T follicular helper cell (primary cell): ENCODE measurements around the gene NTN1.

Experiments
- DNase-seq: peaks from one replicate; pipeline ENCODE4 v3.0.0-alpha.2; 2020; ENCODE audit warnings: low read depth

The NTN1 gene

DNA sequence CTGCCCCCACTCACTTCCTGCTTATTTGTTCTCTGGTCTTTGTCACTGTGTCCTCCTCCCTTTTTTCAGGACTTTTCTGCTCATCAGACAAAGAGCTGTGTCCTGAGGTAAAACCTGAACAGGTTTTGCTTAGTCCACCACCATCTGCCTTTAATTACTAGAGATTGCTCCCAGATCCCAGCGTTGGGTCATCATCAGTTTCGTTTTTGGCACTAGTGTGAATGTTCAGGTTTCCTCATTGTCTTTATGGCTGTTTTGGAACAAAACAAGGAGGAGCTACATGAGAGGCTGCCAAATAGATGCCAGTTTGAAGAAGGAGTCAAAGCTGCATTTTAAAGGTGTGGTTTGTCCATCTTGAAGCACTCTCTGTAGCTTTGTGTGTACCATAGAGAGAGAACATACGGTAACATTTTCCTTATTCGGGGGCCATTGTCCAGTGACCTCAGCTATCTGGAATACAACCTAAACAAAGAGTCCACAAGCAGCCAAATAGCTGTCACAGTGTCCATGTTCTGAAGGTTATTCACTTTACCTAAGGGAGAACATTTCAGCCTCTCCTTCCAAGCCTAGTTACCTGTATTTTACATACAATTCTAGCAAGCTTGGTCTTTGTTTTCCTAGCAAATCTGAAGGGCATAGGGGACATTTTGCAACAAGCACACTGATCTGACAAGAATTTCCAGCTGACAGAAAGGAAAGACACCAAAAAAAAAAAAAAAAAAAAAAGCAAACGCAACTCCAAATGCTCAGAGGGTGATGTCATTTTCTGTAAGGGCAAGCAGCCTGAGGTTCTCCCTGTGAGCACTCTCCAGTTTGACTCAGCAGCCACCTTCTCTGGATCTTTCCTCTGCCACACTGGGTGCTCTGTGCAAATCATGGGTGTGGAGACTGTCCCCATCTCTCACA lies 196.1 kb downstream of the NTN1 start:
- no peak for DNase-seq

DNA sequence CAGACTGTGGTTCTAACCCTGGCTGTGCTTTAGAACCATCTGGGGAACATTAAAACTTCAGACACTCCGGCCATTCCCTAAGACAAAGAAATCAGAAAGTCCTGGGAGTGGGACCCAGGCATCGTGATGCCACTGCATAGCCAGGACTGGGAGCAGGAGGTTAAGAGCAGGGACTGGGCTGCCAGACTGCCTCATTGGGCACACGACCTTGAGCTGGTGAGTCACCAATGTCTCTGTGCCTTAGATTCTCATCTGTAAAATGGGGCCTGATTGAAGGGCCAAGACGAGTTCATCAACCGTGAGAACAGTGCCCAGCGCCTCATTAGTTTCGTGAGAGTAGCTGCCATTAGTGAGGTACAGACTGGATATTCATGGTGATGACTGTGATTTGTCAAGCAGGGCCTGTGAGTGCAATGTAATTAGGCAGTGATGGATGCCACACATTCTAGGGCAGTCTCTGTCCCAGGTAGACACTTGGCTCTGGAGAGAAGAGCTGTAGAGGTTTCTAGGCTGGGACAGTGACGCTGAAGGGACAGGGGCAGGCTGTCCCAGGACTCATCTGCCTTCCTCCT lies 196.8 kb downstream of the NTN1 start:
- no peak for DNase-seq

DNA sequence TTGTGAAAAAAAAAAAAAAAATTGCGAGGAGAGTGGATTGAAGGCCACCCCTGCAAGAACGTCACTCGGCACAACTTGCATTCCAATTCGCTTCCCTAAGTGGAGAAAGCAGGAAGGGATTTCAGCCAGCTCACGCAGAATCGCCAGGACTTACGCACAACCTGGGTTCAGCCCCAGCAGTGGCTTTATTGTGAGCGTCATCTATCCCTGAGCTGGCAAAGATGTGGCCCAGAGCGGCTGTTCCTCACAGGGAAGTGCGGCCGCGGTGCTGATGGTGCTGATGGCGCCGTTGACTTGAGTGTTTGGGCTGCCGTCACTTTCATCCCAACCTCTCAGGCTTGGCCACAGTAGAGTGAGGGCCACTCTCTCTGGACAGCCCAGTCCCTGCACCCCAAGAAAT lies 197.6 kb downstream of the NTN1 start:
- no peak for DNase-seq

DNA sequence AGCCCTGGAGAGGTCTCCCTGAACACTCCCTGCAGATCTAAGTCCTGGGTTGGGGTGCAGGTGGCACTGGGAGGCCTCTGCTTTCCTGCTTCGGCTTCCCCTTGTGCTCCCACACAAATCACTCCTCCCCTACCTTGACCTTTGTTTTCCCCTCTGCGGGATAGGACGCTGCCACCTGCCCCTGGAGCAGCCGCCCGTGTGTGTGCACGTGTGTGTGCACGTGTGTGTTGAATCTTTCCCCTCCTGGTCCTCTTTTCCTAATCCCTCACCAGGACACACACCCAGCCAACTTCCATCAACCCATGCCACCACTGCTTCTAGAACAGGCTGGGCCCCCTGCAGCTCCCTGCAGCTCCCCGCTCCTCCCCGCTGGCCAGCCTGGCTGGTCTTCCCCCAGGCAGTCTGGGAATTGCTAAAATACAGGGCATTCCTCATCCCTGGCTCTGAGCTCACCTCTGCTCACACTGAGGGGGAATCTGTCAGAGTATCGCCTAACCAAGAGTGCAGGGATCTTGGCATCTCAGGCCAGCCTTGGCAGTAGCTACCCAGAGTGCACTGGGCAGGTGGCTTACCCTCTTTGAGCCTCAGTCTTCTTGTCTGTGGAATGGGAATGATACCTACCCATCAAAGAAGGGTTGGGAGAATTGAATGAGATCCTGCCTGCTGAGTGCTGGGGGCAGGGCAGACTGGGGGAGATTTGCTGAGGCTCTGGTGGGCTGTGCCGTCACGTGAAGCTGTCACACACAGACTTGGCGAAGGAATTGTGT lies 198.5 kb downstream of the NTN1 start:
- no peak for DNase-seq

DNA sequence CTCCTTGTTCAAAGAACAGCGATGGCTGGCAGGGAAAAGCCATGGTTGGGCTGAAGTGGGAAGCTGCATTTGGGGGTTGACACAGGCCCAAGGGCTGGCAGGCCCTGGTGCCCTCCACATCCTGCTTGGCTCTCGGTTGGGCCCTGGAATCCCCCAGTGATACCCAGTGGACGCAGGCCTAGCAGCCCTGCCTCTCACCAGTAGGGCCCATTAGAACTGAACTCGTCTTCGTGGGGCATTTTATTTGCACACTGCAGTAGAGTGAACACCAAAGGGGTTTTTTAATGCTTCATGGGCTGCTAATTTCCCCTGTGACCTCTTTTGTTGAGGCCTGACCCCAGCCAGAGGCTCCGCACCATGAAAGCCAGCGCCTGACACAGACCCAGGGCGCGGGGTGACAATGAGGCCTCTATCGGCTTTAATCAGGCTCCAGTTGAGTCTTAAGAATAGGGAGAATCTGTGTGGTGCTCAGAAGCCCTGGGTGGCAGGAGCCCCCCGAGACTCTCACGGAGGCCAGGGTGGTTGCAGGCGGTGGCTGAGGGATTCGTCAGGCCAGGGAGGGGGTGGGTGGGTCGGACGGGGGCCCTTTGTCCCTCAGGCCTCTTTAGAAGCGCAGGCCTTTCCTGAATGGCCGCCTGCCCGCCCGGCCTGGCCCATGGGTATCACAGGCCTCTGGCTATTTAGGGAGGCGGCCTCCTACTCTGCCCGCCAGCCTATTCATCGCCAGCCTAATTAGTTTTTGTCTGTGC lies 199.3 kb downstream of the NTN1 start:
- no peak for DNase-seq

DNA sequence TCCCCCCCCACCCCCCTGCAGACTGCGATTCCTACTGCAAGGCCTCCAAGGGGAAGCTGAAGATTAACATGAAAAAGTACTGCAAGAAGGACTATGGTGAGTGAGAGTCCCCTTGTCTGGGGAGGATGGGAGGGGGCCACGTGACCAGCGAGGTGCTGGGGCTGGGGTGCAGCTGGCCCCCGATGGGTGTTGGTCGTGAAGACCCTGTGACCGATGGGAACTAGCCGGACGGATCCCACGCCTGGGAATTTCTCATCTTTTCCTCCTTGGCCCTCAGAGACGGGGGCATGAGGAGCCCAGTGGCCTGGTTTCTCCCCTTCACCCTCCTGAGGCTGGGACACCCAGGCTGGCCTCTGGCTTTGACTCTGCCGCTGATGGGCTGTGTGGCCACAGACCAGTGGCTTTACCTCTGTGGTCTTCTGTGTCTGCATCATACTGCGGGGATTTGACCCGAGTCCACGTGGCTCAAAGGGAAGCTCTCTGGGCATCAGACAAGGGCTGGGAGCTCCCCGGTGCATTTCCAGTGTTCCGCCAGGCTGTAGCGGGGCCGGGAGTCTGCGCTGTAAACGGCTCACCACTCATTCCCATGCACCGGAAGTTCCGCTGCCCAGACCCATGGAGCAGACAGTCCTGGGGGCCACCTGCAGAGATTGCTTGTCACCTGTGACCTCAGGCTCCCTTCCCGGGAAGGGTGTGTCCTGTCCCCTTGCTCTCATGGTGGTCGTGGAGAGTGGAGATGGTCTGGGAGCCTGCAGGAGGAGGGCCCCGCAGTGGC lies 200.0 kb downstream of the NTN1 start:
- no peak for DNase-seq

DNA sequence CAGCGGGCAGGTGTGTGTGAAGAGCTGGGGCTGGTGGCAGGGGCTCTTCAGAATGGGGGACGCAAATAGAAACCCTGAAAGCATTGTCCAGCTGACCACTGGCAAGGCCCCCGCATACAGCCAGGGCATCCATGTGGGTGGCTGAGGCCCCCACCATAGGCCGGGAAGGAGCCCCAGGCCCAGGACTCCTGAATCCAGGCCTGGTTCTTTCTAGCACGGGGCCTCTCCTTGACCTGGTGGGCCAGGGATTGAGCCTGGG lies 200.5 kb downstream of the NTN1 start:
- no peak for DNase-seq

DNA sequence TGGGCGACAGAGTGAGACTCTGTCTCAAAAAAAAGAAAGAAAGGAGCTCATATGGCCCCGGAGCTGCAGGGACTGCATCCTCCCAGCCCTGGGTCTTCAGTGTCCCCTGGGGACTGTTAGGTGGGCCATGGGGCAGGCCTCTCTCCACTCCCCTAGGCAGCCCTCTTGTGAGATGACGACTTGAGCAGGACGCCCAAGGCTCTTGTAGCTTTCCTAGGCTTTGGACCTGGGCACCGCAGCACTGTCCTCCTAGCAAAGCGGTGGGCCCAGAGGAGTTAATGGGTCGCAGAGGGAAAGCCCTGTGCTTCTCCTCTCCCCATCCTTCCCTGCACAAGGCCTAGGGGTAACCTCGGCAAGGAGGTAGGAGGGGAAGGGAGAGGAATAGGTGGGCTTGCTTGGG lies 202.2 kb downstream of the NTN1 start:
- DNase-seq: no peak

DNA sequence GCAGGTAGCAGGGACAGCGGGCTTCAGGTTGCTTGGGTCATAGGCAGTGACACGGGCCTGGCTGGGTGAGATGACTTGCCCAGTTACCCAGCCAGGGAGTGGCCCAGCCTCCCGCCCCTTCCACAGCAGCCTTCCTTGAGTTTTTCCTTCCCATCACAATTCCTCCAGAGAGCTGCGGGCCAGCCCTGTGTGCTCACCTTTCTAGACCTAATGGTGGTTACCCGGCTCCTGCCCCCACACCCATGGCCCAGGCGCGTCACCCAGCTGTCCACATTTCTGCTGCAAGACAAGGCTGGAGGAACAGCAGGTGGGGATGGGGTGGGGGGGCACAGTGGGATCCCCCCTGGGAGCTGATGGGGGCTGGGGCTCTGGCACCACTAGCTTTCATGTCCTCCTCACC lies 203.2 kb downstream of the NTN1 start:
- DNase-seq: no peak

DNA sequence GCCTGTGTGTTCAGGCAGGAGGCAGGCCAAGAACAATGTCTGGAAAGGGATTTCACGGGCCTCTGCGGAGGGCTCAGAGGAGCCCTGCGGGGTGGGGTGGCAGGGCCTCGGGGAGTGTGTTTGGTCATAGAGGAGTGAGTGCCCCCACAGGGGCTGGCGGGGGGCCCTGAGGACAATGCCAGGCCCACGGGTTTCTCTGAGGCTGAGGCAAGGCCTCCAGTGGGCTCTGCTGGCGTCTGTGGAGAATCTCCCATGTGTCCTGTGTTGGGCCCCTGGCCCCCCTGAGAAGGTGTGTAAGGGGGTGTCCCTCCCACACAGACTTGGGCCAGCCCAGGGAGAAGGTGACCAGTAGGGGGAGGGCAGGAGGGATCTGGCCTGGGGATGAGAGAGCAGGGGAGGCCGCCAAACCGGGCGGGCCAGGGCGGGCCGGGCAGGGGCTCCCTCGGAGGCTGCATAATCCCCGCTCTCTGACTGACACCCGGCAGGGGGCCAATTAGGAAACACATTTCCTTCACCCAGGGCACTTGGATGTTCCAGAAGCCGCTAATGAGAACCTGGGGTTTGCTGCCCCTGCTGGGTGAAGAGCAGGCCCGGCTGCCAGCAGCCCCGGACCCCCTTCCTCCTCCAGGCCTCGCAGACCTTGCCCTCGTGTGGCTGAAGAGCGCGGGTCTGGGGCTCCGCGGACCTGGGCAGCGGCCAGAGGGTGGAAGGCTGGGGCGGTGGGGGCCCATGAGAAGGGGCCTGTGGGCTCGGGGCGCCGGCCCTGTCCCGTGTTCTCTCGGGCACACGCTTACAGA lies 204.2 kb downstream of the NTN1 start:
- no peak for DNase-seq

DNA sequence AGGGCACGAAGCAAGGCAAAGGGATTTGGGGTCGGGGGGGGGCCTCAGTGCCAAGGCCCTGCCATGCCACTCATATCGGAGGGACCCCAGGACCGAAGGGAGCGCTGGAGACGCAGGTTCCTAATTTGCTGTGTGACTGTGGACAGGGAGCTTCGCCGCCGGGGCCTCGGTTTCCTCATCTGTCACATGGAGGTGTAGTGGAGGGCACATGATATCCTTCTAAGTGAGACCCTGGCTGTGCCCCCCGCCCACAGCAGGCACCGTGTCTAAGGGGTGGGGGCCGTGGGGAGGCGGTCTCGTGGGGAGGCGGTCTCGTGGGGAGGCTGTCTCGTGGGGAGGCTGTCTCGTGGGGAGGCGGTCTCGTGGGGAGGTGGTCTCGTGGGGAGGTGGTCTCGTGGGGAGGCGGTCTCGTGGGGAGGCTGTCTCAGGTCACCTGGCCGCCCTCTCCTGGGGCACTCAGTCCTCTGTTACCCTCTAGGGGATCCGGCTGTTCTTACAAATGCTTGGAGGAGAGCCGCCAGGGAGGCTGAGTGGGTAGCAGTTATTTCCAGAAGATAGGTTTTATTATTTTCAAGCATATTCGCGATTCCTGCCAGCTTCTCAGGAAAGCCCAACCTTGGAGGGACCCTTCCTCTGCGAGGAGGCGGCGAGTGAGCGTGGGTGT lies 205.0 kb downstream of the NTN1 start:
- DNase-seq: no peak

DNA sequence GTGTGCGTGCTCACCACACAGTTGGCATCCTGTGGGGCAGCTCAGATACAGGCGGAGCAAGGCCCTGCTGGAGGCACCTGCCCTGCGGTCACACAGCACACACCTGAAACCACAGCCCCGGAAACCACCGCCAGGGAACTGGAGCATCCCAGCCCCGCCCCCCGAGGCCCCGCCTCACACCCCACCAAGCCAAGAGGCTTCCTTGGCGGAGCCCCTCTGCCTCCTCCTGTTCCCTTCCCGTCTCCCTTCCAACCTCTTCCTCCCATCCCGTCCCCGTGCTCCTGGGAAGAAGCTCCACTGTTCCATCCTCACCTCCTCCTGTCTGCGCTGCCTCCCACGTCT lies 205.5 kb downstream of the NTN1 start:
- no peak for DNase-seq

DNA sequence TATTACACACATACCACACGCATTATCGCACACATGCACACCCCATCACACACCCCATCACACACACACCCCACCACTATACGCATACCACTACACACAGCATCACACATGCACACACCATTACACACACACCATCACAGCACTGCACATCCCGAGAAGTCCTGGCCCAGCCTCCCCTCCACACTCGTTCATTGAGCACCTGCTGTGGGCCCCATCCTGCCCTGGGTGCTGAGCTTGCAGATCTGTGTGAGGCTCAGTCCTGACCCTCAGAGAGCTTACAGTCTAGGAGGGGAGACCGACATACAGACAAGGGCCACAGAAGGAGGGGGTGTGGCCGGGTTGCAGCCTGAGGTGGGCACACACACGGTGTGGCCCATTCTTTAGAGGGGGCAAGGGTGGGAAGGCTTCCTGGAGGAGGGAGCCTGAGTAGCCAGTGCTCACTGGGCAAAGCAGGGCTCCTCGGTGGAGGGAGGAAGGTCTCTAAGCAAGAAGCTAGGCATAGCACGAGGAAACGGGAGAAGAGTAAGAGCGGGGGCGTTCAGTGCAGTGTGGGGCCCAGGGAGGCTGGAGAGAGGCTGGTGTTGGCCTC lies 206.6 kb downstream of the NTN1 start:
- DNase-seq: no peak

DNA sequence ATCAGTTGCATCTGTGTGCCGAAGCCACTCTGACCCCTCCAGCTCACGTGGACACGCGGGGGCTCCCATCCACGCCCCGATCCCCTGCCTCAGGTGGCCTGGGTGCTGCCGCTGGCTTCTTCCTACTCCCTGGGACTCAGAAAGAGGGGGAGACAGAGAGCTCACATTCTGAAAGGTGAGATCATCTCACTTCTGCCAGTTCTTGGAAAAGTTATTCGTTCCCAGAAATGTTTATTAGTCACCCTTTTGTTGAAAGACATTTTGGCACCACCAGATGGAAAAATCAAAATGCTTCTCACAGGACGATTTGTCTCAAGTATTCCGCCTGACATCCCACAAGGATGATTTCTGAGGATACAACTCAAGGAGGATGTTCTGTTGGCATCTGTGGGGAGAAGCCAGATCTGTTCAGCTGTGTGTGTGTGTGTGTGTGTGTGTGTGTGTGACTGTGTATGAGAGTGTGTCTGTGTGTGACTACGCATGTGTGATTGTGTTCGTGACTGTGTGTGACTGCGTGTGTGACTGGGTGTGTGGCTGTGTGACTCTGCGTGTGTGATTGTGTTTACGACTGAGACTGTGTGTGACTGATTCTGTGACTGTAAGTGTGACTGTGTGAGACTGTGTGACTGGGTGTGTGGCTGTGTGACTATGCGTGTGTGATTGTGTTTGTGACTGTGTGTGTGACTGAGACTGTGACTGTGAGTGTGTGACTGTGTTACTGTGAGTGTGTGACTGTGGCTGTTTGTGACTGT lies 207.3 kb downstream of the NTN1 start:
- DNase-seq: no peak

DNA sequence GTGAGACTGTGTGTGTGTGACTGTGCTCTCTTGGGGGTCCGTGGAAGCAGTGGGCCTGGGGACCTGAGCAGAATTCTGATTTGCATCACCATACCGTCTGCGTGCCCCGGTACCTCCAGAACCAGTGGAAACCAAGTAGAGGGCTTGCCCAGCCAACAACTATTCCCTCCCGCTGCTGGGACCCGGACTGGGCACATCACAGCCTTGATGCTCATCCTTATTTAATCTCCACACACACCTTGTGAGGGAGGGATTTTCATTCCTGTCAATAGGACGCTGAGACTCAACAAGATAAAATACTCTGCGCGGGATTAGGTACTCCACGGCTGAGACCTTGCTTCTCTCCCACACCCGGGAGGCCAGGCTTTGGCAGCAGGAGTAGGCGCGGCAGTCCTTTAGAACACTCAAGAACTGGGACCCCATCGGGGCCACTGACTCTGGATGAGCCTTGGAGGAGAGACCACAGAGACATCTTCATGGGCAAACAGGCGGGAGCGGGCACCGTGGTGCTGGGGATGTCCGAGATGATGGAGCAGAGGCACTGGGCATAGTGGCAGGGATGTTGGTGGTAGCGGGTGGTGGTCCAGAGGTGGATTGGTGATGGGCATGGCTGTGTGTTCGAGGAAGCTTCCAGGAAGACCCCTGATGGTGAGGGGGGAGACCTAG lies 208.0 kb downstream of the NTN1 start:
- DNase-seq: no peak

DNA sequence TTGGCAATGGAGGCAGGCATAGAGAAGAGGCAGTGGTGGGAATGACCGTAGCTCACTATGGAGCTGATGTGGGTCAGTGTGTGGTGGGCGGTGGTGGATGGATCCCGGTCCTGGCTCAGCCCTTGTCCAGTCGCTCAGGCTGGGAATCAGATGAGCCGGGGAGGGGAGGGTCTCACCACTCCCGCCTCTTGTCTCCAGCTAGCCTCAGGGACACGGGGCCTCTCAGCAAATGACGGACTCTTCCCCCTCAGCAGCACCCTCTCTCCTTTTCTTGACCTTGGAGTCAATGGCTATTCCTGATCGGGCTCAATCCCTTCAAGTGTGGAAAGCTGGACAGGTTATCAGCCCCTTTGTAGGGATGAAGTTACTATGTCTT lies 208.5 kb downstream of the NTN1 start:
- no peak for DNase-seq

DNA sequence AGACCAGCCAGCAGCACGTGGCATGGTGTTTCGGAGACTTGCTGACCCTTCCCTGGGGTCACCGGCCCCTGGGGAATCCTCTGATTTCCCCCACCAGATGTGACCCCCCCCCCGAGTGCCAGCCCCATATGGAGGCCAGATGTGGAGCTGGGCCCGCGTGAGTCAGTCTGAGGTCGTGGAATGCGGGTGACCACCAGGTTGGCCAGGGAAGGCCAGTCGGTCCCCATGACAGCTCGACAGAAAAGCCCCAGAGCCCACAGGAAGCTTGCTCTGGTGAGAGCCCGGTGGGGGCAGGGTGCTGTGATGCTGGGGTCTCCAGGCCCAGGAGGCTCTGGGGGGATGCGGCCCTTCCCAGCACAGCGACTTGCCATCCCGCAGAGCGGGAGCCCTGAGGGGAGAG lies 209.0 kb downstream of the NTN1 start:
- DNase-seq: no peak

DNA sequence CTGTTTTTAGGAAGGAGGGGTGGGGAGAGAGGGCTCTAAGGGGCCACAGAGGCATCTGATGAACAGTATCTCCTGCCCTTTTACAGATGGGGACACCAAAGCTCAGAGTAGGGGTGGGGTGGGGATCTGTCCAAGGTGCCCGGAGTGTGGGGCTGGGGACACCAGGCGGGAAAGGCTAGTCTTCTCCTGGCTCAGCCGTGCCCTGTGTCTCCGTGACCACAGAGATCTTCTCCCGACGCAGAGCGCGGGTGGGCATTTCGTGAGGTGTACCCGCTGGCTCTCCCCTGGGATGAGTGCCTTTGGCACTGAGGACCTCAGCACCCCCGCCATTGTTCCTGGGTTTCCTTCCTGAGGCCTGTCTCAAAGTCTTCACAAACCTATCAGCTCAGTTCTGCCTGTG lies 209.6 kb downstream of the NTN1 start:
- DNase-seq: no peak
